Natural killer cell treated with Interleukin-12 subunit alpha and Interleukin-12 subunit beta and Interleukin-15 and Interleukin-18, amount 100 ng/mL, for 72 hours (primary cell): ENCODE results near the gene COQ10A. TPM values are rescaled to one million over a fixed set of nuclear protein-coding genes. Genes with fewer than 3 reads are reported as not detected.

Source experiments
- ATAC-seq, 2 donors: fragments of 150-1000 bp; cut with Tn5 transposase in 1 of 2; sonication (Bioruptor Pico), chemical (Tn5 transposase) in 1 of 2; 2 replicates each; pipeline ENCODE4 v1.10.0; 2021
- DNase-seq: peaks from one replicate; pipeline ENCODE4 v3.0.0; 2022; ENCODE audit warnings: low spot score
- H3K27ac Mint-ChIP-seq, 2 donors: 1 replicate in 1 of 2; 2 replicates in 1 of 2; pipeline ENCODE4 v1.8.0; 2022; ENCODE audit warnings: mixed read lengths in 2 of 2, mild to moderate bottlenecking in 1 of 2, moderate library complexity in 1 of 2
- H3K27me3 Mint-ChIP-seq, 2 donors: 1 replicate in 1 of 2; 2 replicates in 1 of 2; pipeline ENCODE4 v1.8.0; 2022; ENCODE audit warnings: mixed read lengths in 2 of 2
- H3K36me3 Mint-ChIP-seq: one replicate; pipeline ENCODE4 v1.8.0; 2022; ENCODE audit warnings: mixed read lengths
- H3K4me1 Mint-ChIP-seq, 2 donors: 1 replicate in 1 of 2; 2 replicates in 1 of 2; pipeline ENCODE4 v1.8.0; 2022; ENCODE audit warnings: low read depth in 2 of 2, mixed read lengths in 2 of 2, mild to moderate bottlenecking in 1 of 2
- H3K4me3 Mint-ChIP-seq: one replicate; pipeline ENCODE4 v1.8.0; 2022; ENCODE audit warnings: mixed read lengths
- H3K9me3 Mint-ChIP-seq: 2 replicates; pipeline ENCODE4 v1.8.0; 2022; ENCODE audit warnings: mixed read lengths
- total RNA-seq, 2 donors: library from RNA; stranded (reverse); gene quantifications; one replicate each; pipeline ENCODE4 v1.2.3, GENCODE V29; 2022

The COQ10A gene
- 10 to 100 TPM; 15.4 to 26.1 TPM for total RNA-seq

GRCh38 chr12:56266693-56267442, at the start of gene COQ10A:
Gene COQ10A, plus strand, starts transcription at chr12:56266942. Its CDS starts 177 bp downstream, at chr12:56267119.
- Mint-ChIP-seq H3K27me3 (no peaks in the 10 kb centered on the region), H3K27ac (peak within 1 kb of the TSS; percentile 80 to 91), H3K4me3 (peak within 1 kb of the TSS; percentile 95), H3K4me1 (peaks cover 18 to 19% of the 10 kb centered on the region in 2 donors), H3K9me3 (no peaks in the 10 kb centered on the region), H3K36me3 (no peaks in the 10 kb centered on the region)
- peak; percentile 91 for DNase-seq
- peak; percentile 97 to 98 for ATAC-seq

GRCh38 chr12:56219840-56220239, 46.9 kb upstream of the COQ10A start:
- no peak overlapping the region for H3K4me3 Mint-ChIP-seq
- peaks cover 33 to 38% of the 10 kb centered on the region in 2 donors for H3K4me1 Mint-ChIP-seq
- no peak overlapping the region for H3K27ac Mint-ChIP-seq
- no peaks in the 10 kb centered on the region for H3K27me3 Mint-ChIP-seq
- ATAC-seq: no peak
- peaks cover 6% of the 10 kb centered on the region for H3K36me3 Mint-ChIP-seq
- no peak for DNase-seq
- no peaks in the 10 kb centered on the region for H3K9me3 Mint-ChIP-seq

DNA sequence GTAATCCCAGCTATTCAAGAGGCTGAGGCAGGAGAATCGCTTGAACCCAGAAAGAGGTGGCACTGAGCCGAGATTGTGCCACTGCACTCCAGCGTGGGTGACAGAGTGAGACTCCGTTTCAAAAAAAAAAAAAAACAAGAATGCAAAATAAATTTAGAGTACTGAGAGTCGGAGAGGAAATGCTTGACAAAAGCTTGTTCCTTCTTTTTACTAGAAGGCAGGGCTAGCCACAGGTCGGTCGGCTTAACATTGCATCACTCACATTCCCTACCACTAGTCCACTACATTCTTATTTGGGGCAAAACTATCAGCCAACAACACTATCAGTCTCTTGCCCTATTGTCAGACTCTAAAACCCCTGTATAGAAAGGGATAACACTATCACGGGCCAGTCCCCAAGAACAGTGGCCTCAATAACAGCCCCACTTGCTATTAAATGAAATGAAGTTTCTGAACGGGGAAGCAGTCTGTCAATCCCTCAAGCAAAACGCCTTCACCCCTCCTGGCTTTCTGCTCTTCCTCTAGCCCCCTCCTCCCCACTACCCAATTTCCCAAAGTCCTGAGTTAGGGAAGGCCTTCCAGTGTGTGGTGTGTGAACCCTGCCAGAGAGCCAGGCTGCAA, 46.0 kb upstream of the COQ10A start:
- Mint-ChIP-seq H3K36me3 (no peaks in the 10 kb centered on the region), H3K9me3 (no peaks in the 10 kb centered on the region), H3K4me1 (peaks cover 38 to 47% of the 10 kb centered on the region in 2 donors), H3K4me3 (peak overlapping the region; percentile 99), H3K27me3 (no peaks in the 10 kb centered on the region), H3K27ac (peak overlapping the region; percentile 98 to 100)
- ATAC-seq (no peak), DNase-seq (no peak)

- no peaks in the 10 kb centered on the region for H3K9me3 Mint-ChIP-seq
- H3K4me1 Mint-ChIP-seq: peaks cover 38 to 48% of the 10 kb centered on the region in 2 donors
- H3K27ac Mint-ChIP-seq: peak overlapping the region; percentile 98 to 100
- H3K27me3 Mint-ChIP-seq: no peaks in the 10 kb centered on the region
- ATAC-seq (peak; percentile 42 to 64), DNase-seq (no peak)
- no peaks in the 10 kb centered on the region for H3K36me3 Mint-ChIP-seq
- H3K4me3 Mint-ChIP-seq: peak overlapping the region; percentile 99
Observed at GRCh38 chr12:56221232-56221756, 45.4 kb upstream of the COQ10A start.

DNA sequence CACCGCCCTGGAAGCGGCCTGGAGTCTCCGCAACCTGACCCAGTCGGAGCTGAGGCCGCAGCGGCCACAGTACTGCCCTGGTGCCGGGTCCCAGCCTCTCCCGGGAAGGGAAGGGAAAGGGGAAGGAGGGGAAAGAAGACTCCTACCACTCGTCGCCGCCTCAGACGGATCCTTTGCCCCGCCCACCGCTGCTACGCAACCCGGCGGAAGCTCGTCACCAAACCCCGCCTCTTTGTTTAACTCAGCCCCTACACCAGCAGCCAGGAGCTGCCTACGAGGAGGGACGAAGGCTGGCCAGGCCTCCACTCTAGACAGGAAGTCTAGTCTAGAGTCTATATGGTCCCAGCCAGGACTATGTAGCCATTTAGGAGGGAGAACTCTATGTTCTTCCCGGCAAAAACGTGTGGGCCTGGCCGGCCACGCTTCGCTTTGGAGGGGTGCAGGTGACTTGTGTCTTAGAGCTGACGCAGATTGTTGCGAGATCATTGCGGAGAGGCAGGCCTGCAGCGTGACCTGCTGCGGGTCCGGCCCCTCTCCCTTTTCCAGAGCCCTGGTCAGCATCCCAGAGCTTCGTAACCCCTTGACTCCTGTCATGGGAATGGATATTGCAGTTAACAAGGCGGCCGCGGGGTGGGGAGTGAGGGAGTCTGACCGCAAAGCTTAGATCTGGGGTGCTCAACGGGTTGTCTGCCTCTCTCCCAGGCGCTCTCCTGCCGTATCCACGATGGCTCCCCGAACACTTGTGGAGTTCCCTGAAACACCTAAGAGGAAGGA, 44.8 kb upstream of the COQ10A start, which contains the start of gene RNF41:
TSS of gene RNF41 (minus strand) at position 166 of the 774 bp plus-strand sequence. CDS start 7,875 bp downstream, outside the sequence.
- DNase-seq (peak; percentile 94), ATAC-seq (peak; percentile 91 to 93)
- Mint-ChIP-seq H3K36me3 (no peaks in the 10 kb centered on the region), H3K4me1 (peaks cover 35 to 48% of the 10 kb centered on the region in 2 donors), H3K4me3 (peak within 1 kb of the TSS; percentile 99), H3K9me3 (no peaks in the 10 kb centered on the region), H3K27me3 (no peaks in the 10 kb centered on the region), H3K27ac (peak within 1 kb of the TSS; percentile 98 to 100)

DNA sequence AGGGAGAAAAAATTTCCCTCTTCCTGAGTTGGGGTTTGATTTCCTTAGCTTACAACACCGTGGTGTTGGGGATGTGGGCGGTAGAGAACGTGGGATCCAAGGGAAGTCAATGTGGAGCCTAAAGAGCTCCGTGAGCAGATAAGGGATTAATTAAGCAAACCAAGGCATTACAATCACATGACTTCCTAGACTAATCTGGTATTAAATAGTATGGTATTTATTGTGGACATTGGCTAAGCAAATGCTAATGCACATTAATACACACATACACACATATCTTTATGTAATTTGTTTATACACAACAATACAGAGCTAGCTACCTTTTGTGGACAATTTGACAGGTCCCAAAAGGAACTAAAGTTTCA, 44.2 kb upstream of the COQ10A start:
- DNase-seq (no peak), ATAC-seq (no peak)
- Mint-ChIP-seq H3K4me1 (peaks cover 35 to 48% of the 10 kb centered on the region in 2 donors), H3K4me3 (peak overlapping the region; percentile 99), H3K27ac (peak overlapping the region; percentile 98 to 100), H3K27me3 (no peaks in the 10 kb centered on the region), H3K36me3 (no peaks in the 10 kb centered on the region), H3K9me3 (no peaks in the 10 kb centered on the region)

GRCh38 chr12:56223571-56224101, 43.1 kb upstream of the COQ10A start:
- Mint-ChIP-seq H3K9me3 (no peaks in the 10 kb centered on the region), H3K27ac (peak overlapping the region; percentile 92 to 98), H3K4me3 (peak overlapping the region; percentile 88), H3K4me1 (peaks cover 35 to 48% of the 10 kb centered on the region in 2 donors), H3K27me3 (no peaks in the 10 kb centered on the region), H3K36me3 (no peaks in the 10 kb centered on the region)
- ATAC-seq: no peak
- no peak for DNase-seq

- Mint-ChIP-seq H3K36me3 (no peaks in the 10 kb centered on the region), H3K4me1 (peaks cover 35 to 48% of the 10 kb centered on the region in 2 donors), H3K27ac (peak within 1 kb of the TSS; percentile 92 to 98), H3K9me3 (no peaks in the 10 kb centered on the region), H3K27me3 (no peaks in the 10 kb centered on the region), H3K4me3 (peak within 1 kb of the TSS; percentile 88)
- ATAC-seq: peak; percentile 93 to 94
- DNase-seq: peak; percentile 99
Observed at GRCh38 chr12:56224102-56224701, 42.5 kb upstream of the COQ10A start, which contains the start of gene NABP2. Gene NABP2, plus strand, starts transcription at chr12:56224342. Its CDS starts 515 bp downstream, at chr12:56224857.

- Mint-ChIP-seq H3K27ac (peak overlapping the region; percentile 92 to 98), H3K27me3 (no peaks in the 10 kb centered on the region), H3K9me3 (no peaks in the 10 kb centered on the region), H3K4me3 (peak overlapping the region; percentile 88), H3K36me3 (no peaks in the 10 kb centered on the region), H3K4me1 (peaks cover 35 to 48% of the 10 kb centered on the region in 2 donors)
- no peak for ATAC-seq
- DNase-seq: no peak
Observed at GRCh38 chr12:56224954-56225353, 41.8 kb upstream of the COQ10A start.

- Mint-ChIP-seq H3K4me3 (no peak overlapping the region), H3K4me1 (peaks cover 12 to 15% of the 10 kb centered on the region in 2 donors), H3K27me3 (no peaks in the 10 kb centered on the region), H3K9me3 (no peaks in the 10 kb centered on the region), H3K27ac (no peak overlapping the region), H3K36me3 (no peaks in the 10 kb centered on the region)
- DNase-seq: no peak
- ATAC-seq: no peak
Observed at GRCh38 chr12:56229082-56229481, 37.7 kb upstream of the COQ10A start.

DNA sequence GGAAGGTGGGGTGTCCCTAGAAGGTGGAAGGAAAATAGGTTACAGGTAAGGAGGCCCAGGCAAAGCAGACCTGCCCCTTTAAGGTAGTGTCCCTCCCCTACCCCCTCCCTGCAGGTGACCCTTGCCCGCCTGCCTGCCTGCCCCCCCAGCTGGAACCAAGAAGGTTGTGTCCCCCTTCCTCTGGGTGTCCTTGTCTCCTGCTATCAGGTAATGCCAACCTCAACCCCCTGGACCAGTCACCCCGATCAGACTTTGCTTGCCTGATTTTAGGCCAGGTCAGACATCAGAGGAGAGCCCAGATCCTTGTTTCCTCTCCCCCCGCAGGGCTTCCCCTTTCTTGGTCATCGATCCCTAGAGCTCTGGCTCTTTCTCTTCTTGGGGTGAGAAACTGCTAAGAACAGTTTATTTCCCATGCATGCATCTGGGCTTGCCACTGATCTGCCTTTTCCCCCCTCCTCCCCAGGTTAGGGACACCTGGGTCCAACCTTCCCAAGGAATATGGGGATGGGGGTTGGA, 36.8 kb upstream of the COQ10A start, which contains the start of gene SLC39A5:
TSS of gene SLC39A5 (plus strand) at position 136 of the 516 bp plus-strand sequence. CDS start 1,224 bp downstream, outside the sequence.
- H3K27ac Mint-ChIP-seq: no peak within 1 kb of the TSS
- no peaks in the 10 kb centered on the region for H3K27me3 Mint-ChIP-seq
- no peak for DNase-seq
- H3K4me1 Mint-ChIP-seq: peaks cover 7 to 8% of the 10 kb centered on the region in 2 donors
- H3K9me3 Mint-ChIP-seq: no peaks in the 10 kb centered on the region
- no peaks in the 10 kb centered on the region for H3K36me3 Mint-ChIP-seq
- H3K4me3 Mint-ChIP-seq: no peak within 1 kb of the TSS
- ATAC-seq: no peak

GRCh38 chr12:56230432-56231183, 36.1 kb upstream of the COQ10A start:
- no peak overlapping the region for H3K27ac Mint-ChIP-seq
- DNase-seq (no peak), ATAC-seq (peak in 1 of 2 donors; percentile 55)
- H3K4me1 Mint-ChIP-seq: peaks cover under 1 to 2% of the 10 kb centered on the region in 2 donors
- no peaks in the 10 kb centered on the region for H3K9me3 Mint-ChIP-seq
- H3K36me3 Mint-ChIP-seq: no peaks in the 10 kb centered on the region
- no peaks in the 10 kb centered on the region for H3K27me3 Mint-ChIP-seq
- no peak overlapping the region for H3K4me3 Mint-ChIP-seq
